HepG2 (cell line): ENCODE results near the gene RAB8A. TPM values are rescaled to one million over a fixed set of nuclear protein-coding genes. Genes with fewer than 3 reads are reported as not detected.

Experiments
- ATAC-seq: fragments of 200-7000 bp; cut with Tn5 transposase; 3 replicates; pipeline ENCODE4 v1.9.1; 2020; ENCODE audit warnings: mild to moderate bottlenecking, moderate library complexity
- BruUV-seq: library from RNA; stranded (reverse); fragments of 400-500 nt; replicated peaks from 2 replicates; lab custom pipeline; 2021; lab: Mats Ljungman, UMichigan
- CTCF ChIA-PET: fragments of 300-600 bp; formaldehyde crosslinking; extraction: SDS; loops from one replicate; lab custom pipeline; 2021; ENCODE audit warnings: low total read pairs, inconsistent platforms, low intra/inter-chr PET ratio; lab: Yijun Ruan, JAX
- POLR2A ChIA-PET: fragments of 350-600 bp; sonication (Branson Sonifier 250); formaldehyde crosslinking; loops from one replicate; lab custom pipeline; 2020; ENCODE audit warnings: antibody characterized with exemption, inconsistent platforms; lab: Yijun Ruan, JAX
- DNase-seq: peaks from one replicate; pipeline ENCODE4 v3.0.0-alpha.2; 2015; ENCODE audit warnings: low spot score
- FAIRE-seq: peaks from 3 replicates; lab custom pipeline; 2011; peaks lifted over from hg19 to GRCh38; lab: Jason Lieb, UNC
- H2AFZ ChIP-seq: one replicate; pipeline ENCODE4 v1.6.1; 2011; ENCODE audit warnings: low read length, inconsistent platforms
- H3K27ac ChIP-seq: fragments of 300-600 bp; 3 replicates; pipeline ENCODE4 v1.8.0; 2011; ENCODE audit warnings: mixed run types, mild to moderate bottlenecking, mixed read lengths, low read length, inconsistent platforms; ENCODE audit not compliant: insufficient read depth; ENCODE audit errors: extremely low read length
- H3K27me3 ChIP-seq, 2 experiments: fragments of 200-600 bp in 1 of 2; 2 replicates in 1 of 2; 3 replicates in 1 of 2; pipeline versions ENCODE4 v1.6.0 to v1.8.0; 2011; ENCODE audit warnings: low read length in 2 of 2, mild to moderate bottlenecking in 2 of 2, moderate library complexity in 2 of 2, inconsistent platforms in 1 of 2; ENCODE audit not compliant: insufficient read depth in 2 of 2, control insufficient read depth in 1 of 2
- H3K36me3 ChIP-seq, 2 experiments: fragments of 200-600 bp in 1 of 2; replicated peaks in 1 of 2; 2 replicates in 1 of 2; 3 replicates in 1 of 2; pipeline versions ENCODE4 v1.5.1 to v1.8.0; 2011; ENCODE audit warnings: low read length in 2 of 2, inconsistent platforms in 1 of 2; ENCODE audit not compliant: insufficient read depth in 2 of 2, control insufficient read depth in 1 of 2
- H3K4me1 ChIP-seq: 2 replicates; pipeline ENCODE4 v1.5.1; 2012; ENCODE audit warnings: low read length, inconsistent platforms; ENCODE audit not compliant: insufficient read depth
- H3K4me2 ChIP-seq: 2 replicates; pipeline ENCODE4 v1.6.0; 2011; ENCODE audit warnings: low read depth, low read length, inconsistent platforms
- H3K4me3 ChIP-seq, 3 experiments: fragments of 200-600 bp in 1 of 3; sonication (generic), shearing (Covaris generic) in 1 of 3; replicated peaks in 1 of 3; 2 replicates each; pipeline ENCODE4 v1.5.1; 2011 to 2016; ENCODE audit warnings: low read length in 3 of 3, inconsistent platforms in 2 of 3, low read depth in 2 of 3, mild to moderate bottlenecking in 2 of 3, control low read depth in 1 of 3, mixed read lengths in 1 of 3; ENCODE audit not compliant: insufficient read depth in 1 of 3
- H3K79me2 ChIP-seq: one replicate; pipeline ENCODE4 v1.6.1; 2011; ENCODE audit warnings: low read length, inconsistent platforms; ENCODE audit not compliant: insufficient read depth
- H3K9ac ChIP-seq: 2 replicates; pipeline ENCODE4 v1.6.0; 2011; ENCODE audit warnings: mild to moderate bottlenecking, low read depth, low read length, inconsistent platforms; ENCODE audit not compliant: insufficient read depth
- H3K9me3 ChIP-seq: 2 replicates; pipeline ENCODE4 v1.5.1; 2012; ENCODE audit warnings: mild to moderate bottlenecking, low read length
- H4K20me1 ChIP-seq: 2 replicates; pipeline ENCODE4 v1.6.0; 2011; ENCODE audit warnings: inconsistent platforms, mild to moderate bottlenecking, low read length, moderate library complexity; ENCODE audit not compliant: insufficient read depth
- AGO2 ChIP-seq: fragments of 200-400 bp; formaldehyde crosslinking; optimal IDR thresholded peaks from 2 replicates; pipeline ENCODE3; 2017; ENCODE audit warnings: mild to moderate bottlenecking, low read depth, low read length, moderate library complexity
- RBFOX2 ChIP-seq: fragments of 200-400 bp; formaldehyde crosslinking; IDR thresholded peaks from 2 replicates; pipeline ENCODE4 v1.6.1; 2017; ENCODE audit warnings: low read depth, mild to moderate bottlenecking, low read length
- RBM39 ChIP-seq: fragments of 200-400 bp; formaldehyde crosslinking; IDR thresholded peaks from one replicate; pipeline ENCODE4 v1.6.1; 2018; ENCODE audit warnings: antibody characterized with exemption, mild to moderate bottlenecking, low read depth, low read length; ENCODE audit not compliant: poor library complexity, severe bottlenecking
- ZBTB21 ChIP-seq: sonication (generic); formaldehyde crosslinking; IDR thresholded peaks from 2 replicates; pipeline ENCODE4 v1.4.0; 2020; ENCODE audit warnings: missing genetic modification reagents
- ZNF468 ChIP-seq: sonication (generic); formaldehyde crosslinking; IDR thresholded peaks from 2 replicates; pipeline ENCODE4 v1.8.0; 2022; ENCODE audit warnings: mild to moderate bottlenecking, moderate library complexity, missing genetic modification reagents
- ZNF615 ChIP-seq: sonication (generic); formaldehyde crosslinking; IDR thresholded peaks from 2 replicates; pipeline ENCODE4 v1.5.0; 2020; ENCODE audit warnings: mild to moderate bottlenecking, missing genetic modification reagents, borderline replicate concordance
- ZNF678 ChIP-seq: sonication (generic); formaldehyde crosslinking; IDR thresholded peaks from 2 replicates; pipeline ENCODE4 v1.4.0; 2020; ENCODE audit warnings: mild to moderate bottlenecking, missing genetic modification reagents
- ZNF768 ChIP-seq: sonication (generic); formaldehyde crosslinking; IDR thresholded peaks from 2 replicates; pipeline ENCODE4 v1.4.0; 2020; ENCODE audit warnings: missing genetic modification reagents
- WGBS: methylation state at CpG from one replicate; pipeline ENCODE4 v1.1.6; 2017; ENCODE audit warnings: low lambda C conversion rate; 5-methylcytosine and 5-hydroxymethylcytosine counted together
- in situ Hi-C: cut with HindIII; loops from 2 replicates; pipeline ENCODE4 v1.10.0; 2017; ENCODE audit warnings: low pct_unique_long_range_greater_than_20kb; ENCODE audit not compliant: extremely low pct_ligation_motif_present
- intact Hi-C: fragments of 100-400 bp; cut with micrococcal nuclease; formaldehyde crosslinking; loops from one replicate; pipeline ENCODE4 v1.10.0; 2022; ENCODE audit not compliant: unreplicated experiment
- polyA plus RNA-seq, 8 experiments: library from polyadenylated mRNA; depleted of rRNA in 3 of 8; stranded (reverse) in 7 of 8; unstranded in 1 of 8; fragments of >200 nt; fragmentation: Illumina TruSeq in 4 of 8; extraction: Trizol in 4 of 8; gene quantifications; 2 replicates each; pipeline versions ENCODE4 v1.2.1 to v1.2.3, GENCODE V29; 2011 to 2016; ENCODE audit warnings: low read depth in 4 of 8, missing spikeins in 1 of 8, mixed read lengths in 1 of 8; ENCODE audit not compliant: insufficient read depth in 1 of 8
- total RNA-seq, 5 experiments: library from RNA; depleted of rRNA; stranded (reverse); fragments of >200 nt; fragmentation: Illumina TruSeq; extraction: Trizol; gene quantifications; 2 replicates each; pipeline ENCODE4 v1.2.3, GENCODE V29; 2016; ENCODE audit warnings: low read depth in 1 of 5

Gene RAB8A
- total and polyA plus RNA-seq, 2 of the 13 experiments (the other 11 are each of a cell fraction or from before 2014, with no cell fraction given): 36.7 to 45.0 TPM

DNA sequence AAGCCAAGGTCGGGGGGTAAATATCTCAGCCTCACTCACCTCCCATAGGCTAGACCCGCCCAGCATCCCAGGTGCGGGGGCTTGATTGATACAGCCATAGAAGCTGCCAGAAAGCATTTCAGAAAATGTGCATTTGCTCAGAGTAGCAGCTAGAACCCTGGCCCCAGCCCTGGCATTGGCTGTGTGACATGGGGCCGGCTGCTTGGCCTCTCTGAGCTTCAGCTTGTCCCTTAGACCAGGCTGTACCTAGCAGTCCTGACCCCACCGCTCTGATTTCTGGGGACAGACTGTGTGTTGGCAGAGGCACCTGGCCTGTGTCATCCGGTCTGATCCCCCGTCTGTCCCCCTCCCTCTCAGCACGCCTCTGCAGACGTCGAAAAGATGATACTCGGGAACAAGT, 15.4 kb downstream of the RAB8A start:
- H3K9me3 ChIP-seq: no peaks in the 10 kb centered on the region
- CTCF ChIA-PET: no interaction called here
- intact Hi-C loops: no loop called here
- H3K4me1 ChIP-seq: no peaks in the 10 kb centered on the region
- H2AFZ ChIP-seq: no peak overlapping the region
- TF ChIP-seq ZNF768 (peak; percentile 91), RBM39 (no peak), ZNF615 (no peak), ZNF678 (CRISPR knock-in tag) (no peak), ZBTB21 (CRISPR knock-in tag) (no peak)
- no peak overlapping the region for H3K4me2 ChIP-seq
- no peak overlapping the region for H3K27ac ChIP-seq
- no peaks in the 10 kb centered on the region for H3K27me3 ChIP-seq
- peaks cover 41 to 80% of the 10 kb centered on the region in 2 experiments; a peak in 4 of 5 replicates for H3K36me3 ChIP-seq
- H3K79me2 ChIP-seq: no peaks in the 10 kb centered on the region
- H4K20me1 ChIP-seq: no peaks in the 10 kb centered on the region
- H3K4me3 ChIP-seq: no peak overlapping the region
- POLR2A ChIA-PET: interaction anchor here (1.1 kb wide), 1 partner anchor 16 kb away, joined by 3 read pairs; the partner anchor contains the start of gene HSH2D
- no peak overlapping the region for H3K9ac ChIP-seq
- no TSS peak for BruUV-seq
- no peak for FAIRE-seq
- DNase-seq: no peak
- no peak for ATAC-seq
- WGBS: 92% methylated on average over 10 of the region's 11 CpGs
- in situ Hi-C loops: no loop called here

DNA sequence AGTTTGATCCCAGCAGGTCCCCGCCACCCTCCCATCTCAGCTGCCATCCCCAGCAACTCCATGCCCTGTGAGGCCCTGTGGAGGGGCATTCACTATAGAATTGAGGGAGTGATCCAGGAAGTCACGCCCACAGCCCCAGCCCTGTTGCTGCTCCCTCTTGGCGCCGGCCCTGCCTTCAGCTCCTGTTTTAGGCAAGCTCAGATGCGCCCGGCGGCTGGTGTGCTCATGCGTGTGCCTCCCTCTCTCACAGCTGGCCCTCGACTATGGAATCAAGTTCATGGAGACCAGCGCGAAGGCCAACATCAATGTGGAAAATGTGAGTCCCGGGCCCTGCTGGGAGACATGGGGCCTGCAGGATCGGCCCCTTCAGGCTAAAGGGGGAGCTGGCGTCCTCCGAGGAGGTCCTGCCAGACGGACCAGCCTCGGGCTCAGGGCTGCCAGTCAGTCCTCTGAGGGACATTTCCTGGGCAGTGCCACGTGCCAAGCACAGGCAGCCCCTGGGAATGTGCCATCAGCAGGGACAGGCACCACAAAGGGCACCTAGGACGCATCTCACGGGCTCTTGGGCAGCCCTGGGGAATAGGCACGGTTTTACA, 16.2 kb downstream of the RAB8A start:
- Histone ChIP-seq H3K4me2 (no peak overlapping the region), H3K36me3 (peaks cover 41 to 80% of the 10 kb centered on the region in 2 experiments; a peak in 4 of 5 replicates), H3K79me2 (no peaks in the 10 kb centered on the region), H2AFZ (no peak overlapping the region), H3K4me3 (no peak overlapping the region), H3K4me1 (no peaks in the 10 kb centered on the region), H3K9ac (no peak overlapping the region), H3K27ac (no peak overlapping the region), H3K27me3 (no peaks in the 10 kb centered on the region), H4K20me1 (no peaks in the 10 kb centered on the region), H3K9me3 (no peaks in the 10 kb centered on the region)
- no TSS peak for BruUV-seq
- ChIA-PET CTCF (no interaction called here), POLR2A (interaction anchor here (1.1 kb wide), 1 partner anchor 15 kb away, joined by 3 read pairs; the partner anchor contains the start of gene HSH2D)
- WGBS: 97% methylated on average over 11 of the region's 21 CpGs
- DNase-seq: no peak
- in situ Hi-C loops (no loop called here), intact Hi-C loops (no loop called here)
- no peak for FAIRE-seq
- ATAC-seq: no peak
- TF ChIP-seq RBFOX2 (peak; percentile 39; the same call in 1 of the 2 replicates), AGO2 (peak; percentile 51), ZNF468 (CRISPR knock-in tag) (no peak)
